Skin of body (tissue), 2 donors: ENCODE measurements around the gene DNAJB6. TPM values are rescaled to one million over a fixed set of nuclear protein-coding genes. Genes with fewer than 3 reads are reported as not detected.

ENCODE experiments used
- DNase-seq: peaks from one replicate; lab custom pipeline; 2025; lab: John Stamatoyannopoulos, UW
- total RNA-seq: library from RNA; depleted of rRNA; stranded (reverse); fragments of >200 nt; gene quantifications from one replicate; pipeline ENCODE4 v1.2.3, GENCODE V29; 2014

Gene DNAJB6
- total RNA-seq, 1 donor from 2014 or later = 97.8 TPM

DNA sequence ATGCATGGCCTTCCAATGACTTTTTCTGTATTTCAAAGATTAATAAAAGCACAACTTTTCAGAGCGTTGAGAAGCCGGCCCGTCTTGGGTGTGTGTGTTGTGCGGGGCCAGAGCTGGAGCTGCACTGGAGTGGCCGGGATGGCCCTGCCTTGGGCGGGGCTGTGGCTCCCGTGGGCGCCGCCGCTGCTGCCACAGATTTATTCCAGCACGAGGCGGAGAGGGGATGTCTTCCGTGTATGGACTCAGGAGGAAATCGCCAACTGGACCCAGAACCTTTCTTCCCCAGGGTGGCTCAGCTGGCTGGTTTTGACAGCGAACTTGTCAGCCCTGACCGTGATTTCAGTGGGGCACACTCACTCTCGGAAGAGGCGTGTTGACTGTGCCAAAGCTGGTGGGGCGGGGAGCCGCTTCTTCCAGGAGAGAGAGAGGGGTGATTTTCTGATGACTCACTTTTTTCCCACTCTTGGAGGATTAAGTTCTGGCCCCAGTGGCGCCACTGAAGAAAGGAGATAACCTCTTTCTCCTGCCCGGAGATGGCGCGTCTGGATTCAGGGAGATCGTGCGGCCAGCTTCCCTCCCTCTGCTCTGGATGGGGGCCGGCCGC lies 72.4 kb downstream of the DNAJB6 start:
- no peak for DNase-seq

- DNase-seq = no peak
Measured at GRCh38 chr7:157409753-157410727, 73.2 kb downstream of the DNAJB6 start.

- no peak for DNase-seq
Measured at GRCh38 chr7:157410831-157411556, 74.2 kb downstream of the DNAJB6 start.

- DNase-seq = no peak
Measured at GRCh38 chr7:157411580-157411979, 74.8 kb downstream of the DNAJB6 start.

GRCh38 chr7:157412021-157412443 lies 75.2 kb downstream of the DNAJB6 start:
- no peak for DNase-seq

- DNase-seq = no peak
Measured at GRCh38 chr7:157412491-157413180, 75.8 kb downstream of the DNAJB6 start.

- no peak for DNase-seq
Measured at GRCh38 chr7:157413881-157414701, 77.3 kb downstream of the DNAJB6 start.

GRCh38 chr7:157414702-157415096 lies 77.9 kb downstream of the DNAJB6 start:
- DNase-seq = no peak

DNA sequence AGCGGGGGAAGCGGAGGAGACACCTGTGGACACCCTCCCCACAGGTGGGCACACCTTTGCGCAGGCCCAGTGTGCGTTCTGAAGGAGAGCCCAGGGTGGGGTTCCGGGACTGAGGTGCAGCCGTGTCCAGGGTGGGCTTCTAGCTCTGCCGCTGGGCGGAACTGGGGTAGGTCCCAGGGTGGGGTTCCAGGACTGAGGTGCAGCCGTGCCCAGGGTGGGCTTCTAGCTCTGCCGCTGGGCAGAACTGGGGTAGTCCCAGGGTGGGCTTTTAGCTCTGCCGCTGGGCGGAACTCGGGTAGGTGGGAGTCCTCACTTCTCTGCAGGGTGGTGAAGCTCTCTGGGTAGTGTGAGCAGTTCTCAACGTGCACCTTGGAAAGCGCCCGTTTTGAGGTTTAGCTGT lies 78.7 kb downstream of the DNAJB6 start:
- no peak for DNase-seq

DNA sequence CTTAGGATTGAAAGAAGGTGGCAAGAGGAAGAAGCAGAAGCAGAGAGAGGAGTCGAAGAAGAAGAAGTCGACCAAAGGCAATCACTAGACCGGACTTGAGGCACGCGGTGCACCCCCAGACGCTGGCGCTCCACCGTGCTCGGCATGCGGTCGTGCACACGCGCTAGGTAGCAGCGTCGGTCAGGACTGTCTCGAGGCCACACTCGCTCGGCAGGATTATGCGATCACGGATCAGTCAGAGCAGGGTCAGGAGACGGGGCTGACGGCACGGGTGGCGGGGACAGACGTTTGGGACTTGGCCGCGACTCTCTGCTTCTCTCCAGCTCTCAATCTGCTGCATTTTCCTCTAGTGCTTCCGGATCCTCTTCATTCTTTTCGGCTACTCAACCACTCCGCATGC lies 79.2 kb downstream of the DNAJB6 start:
- DNase-seq = no peak

- DNase-seq = no peak
Measured at GRCh38 chr7:157418204-157419034, 81.6 kb downstream of the DNAJB6 start.

- DNase-seq = no peak
Measured at GRCh38 chr7:157419035-157419293, 82.2 kb downstream of the DNAJB6 start.

DNA sequence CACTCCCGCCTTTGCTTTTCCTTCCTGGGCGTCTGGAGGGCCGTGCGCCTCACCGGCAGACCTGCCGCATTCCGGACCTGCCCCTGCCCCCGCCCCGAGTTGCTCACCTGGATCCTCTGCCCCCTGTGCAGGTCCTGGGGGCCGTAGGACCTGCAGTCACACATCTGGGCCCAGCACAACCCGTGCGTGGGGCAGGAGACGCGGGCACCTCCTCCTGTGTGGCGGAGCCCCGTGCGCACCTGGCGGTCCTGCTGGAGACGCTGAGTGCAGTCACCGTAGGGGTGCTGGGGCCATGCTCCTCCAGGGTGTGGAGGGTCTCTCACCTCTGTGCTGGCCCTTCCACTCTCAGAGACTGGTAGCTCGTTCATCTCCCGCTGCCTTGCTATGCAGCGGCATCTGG lies 85.5 kb downstream of the DNAJB6 start:
- no peak for DNase-seq

DNA sequence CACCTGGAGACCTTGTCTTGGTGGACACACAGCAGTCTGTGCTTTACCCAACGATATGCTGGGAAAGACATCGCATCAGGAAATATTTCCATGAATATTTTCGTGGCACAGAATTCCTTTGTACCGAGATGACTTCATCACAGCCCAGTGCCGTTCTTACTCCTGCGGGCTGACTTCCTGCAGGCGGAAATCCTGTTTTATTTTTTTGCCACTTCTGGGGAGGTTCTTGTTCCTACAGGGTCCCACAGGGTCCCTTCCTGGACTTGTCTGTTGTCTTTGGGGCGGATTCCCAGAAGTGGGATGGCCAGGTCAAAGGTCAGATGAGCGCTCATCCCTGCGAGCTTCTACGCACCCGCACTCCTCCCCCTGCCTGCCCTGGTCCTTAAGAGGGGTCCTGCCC lies 86.5 kb downstream of the DNAJB6 start:
- DNase-seq = peak; percentile 9

DNA sequence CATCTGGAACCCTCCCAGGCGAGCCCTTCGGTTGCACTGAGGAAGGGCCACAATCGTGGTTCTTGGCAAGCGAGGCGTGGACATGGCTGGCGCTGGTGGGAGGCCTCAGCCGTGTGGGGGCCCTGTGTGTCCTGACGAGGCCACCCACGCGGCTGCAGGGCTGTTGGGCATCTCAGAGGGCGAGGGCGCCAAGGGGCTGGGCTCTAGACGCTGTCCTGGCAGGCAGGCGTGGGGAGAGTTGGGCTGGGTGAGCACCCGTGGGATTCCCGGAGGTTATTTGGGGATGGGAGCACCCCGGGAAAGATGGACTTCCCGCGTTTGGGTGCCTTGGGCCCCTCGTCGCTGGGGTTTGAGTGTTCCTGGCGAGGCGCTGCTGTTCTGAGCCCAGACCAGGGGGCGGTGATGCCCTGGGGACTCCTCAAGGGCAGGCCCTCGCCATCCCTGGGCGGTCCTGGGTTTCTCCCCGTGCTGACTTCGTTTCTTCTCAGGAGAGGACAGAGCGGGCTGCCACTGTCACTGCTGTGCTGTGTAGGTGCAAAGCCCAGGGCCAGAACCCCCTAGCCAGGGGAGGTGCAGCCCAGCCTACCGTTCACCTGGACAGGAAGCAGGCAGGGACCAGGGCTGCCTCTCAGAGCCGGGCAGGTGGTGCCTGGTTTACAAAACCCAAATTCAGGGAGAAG lies 87.2 kb downstream of the DNAJB6 start:
- no peak for DNase-seq

DNA sequence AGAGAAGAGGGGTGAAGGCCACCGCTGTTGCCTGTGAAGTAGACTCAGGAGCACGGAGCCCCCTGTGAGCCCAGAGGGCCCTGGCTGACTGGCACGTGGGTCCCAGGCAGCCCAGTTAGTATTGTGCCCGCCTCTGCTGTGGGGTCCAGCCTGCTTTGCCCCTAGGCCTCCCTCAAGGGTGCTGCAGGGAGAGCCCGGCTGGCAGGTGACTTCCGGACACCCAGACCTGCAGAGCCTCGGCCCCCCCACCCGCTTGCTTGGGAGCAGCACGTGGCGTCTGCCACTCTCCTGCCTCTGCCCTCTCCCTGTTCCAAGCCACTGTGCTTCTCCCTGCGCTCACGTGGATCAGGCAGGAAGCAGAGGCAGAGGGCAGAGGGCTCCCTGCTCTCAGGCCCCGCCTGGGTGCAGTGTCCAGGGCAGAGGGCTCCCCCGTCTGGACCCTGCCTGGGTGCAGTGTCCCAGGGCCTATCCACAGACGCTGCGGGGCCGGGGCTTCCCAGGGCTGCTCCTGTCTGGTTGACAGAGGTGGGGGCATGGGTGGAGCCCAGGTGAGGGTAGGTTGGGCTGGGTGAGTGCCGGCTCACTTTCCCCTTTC lies 88.4 kb downstream of the DNAJB6 start:
- no peak for DNase-seq

- DNase-seq = no peak
Measured at GRCh38 chr7:157425761-157426160, 89.0 kb downstream of the DNAJB6 start.

DNA sequence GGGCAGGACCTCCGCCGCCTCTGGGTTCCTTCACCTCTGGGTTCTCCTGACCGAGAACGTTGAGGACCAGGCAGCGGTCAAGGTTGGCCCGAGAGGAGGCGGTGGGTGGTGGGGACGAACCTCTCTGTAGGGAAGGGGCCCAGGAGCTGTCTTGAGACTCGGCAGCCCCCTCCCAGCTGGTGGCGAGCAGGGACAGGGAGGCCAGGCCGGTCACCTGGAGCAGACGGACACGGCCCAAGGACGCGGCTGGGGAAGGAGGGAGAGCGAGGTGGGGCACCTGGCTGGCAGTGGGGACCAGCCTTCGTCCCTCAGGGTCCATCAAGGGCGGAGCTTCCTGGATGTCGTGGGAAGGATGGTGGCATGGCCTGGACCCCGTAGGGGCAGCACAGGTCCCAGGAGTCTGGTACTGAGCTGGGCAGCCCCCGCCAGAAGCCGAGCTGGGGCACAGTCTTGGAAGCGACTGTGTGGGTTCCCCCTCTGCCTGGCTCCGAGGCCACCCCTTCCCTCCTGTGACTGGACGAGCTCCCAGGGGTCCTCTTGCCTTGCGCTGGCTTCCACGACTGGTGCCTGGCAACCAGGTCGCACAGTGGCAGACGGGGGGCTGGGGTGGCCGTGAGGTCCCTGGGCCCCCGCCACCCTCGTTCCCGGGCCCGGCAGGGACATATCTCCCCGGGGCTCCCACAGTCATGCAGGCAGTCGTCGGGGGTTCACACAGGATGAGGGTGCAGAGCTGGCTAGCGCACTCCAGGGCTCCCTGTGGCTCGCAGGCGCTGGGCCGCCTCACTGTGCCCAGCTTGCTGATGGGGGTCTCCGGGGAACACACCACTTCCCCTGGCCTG lies 89.9 kb downstream of the DNAJB6 start:
- DNase-seq = no peak
